ENCODE measurements around the gene MED13L. TPM values are rescaled to one million over a fixed set of nuclear protein-coding genes. Genes with fewer than 3 reads are reported as not detected.
A peak's percentile ranks its signal among the peaks of the same experiment; 100 is the strongest.

MED13L gene
- total RNA-seq, 1 donor from 2014 or later, result 117 TPM

GRCh38 chr12:116204785-116205184 lies 72.7 kb downstream of the MED13L start:
- H3K27me3 ChIP-seq, result no peaks in the 10 kb centered on the region
- no peak for DNase-seq (ENCODE audit: low spot score in 2 of 2)
- no peaks in the 10 kb centered on the region for H3K9me3 ChIP-seq
- TF ChIP-seq CTCF (IDR thresholded peaks at IDR 0.05), result no peak
- intact Hi-C loops (cut with DNase I), result no loop called here
- no peaks in the 10 kb centered on the region for H3K36me3 ChIP-seq
- no peak overlapping the region for H3K4me3 ChIP-seq
- H3K27ac ChIP-seq, result peak overlapping the region in 1 of 2 donors; percentile 14
- H3K4me1 ChIP-seq, result peaks cover 0 to 33% of the 10 kb centered on the region in 2 donors

- no peaks in the 10 kb centered on the region for H3K36me3 ChIP-seq
- TF ChIP-seq CTCF (IDR thresholded peaks at IDR 0.05), result no peak
- H3K9me3 ChIP-seq, result no peaks in the 10 kb centered on the region
- intact Hi-C loops (cut with DNase I), result no loop called here
- no peak for DNase-seq (ENCODE audit: low spot score in 2 of 2)
- no peaks in the 10 kb centered on the region for H3K27me3 ChIP-seq
- H3K27ac ChIP-seq, result peak overlapping the region in 1 of 2 donors; percentile 14
- no peak overlapping the region for H3K4me3 ChIP-seq
- H3K4me1 ChIP-seq, result peaks cover 0 to 33% of the 10 kb centered on the region in 2 donors
These were observed 73.3 kb downstream of the MED13L start for GRCh38 chr12:116204169-116204568.

GRCh38 chr12:116202940-116203339 lies 74.6 kb downstream of the MED13L start:
- DNase-seq (ENCODE audit: low spot score in 2 of 2), result no peak
- no peaks in the 10 kb centered on the region for H3K36me3 ChIP-seq
- H3K27ac ChIP-seq, result no peak overlapping the region
- peaks cover 3 to 36% of the 10 kb centered on the region in 2 donors for H3K4me1 ChIP-seq
- no peaks in the 10 kb centered on the region for H3K9me3 ChIP-seq
- no peak overlapping the region for H3K4me3 ChIP-seq
- no peaks in the 10 kb centered on the region for H3K27me3 ChIP-seq
- no peak for TF ChIP-seq CTCF (IDR thresholded peaks at IDR 0.05)
- intact Hi-C loops (cut with DNase I), result no loop called here

GRCh38 chr12:116202433-116202832 lies 75.1 kb downstream of the MED13L start:
- no peak for DNase-seq (ENCODE audit: low spot score in 2 of 2)
- Histone ChIP-seq H3K27ac (peak overlapping the region in 1 of 2 donors; percentile 0), H3K9me3 (no peaks in the 10 kb centered on the region), H3K4me1 (peaks cover 4 to 34% of the 10 kb centered on the region in 2 donors), H3K36me3 (no peaks in the 10 kb centered on the region), H3K4me3 (no peak overlapping the region), H3K27me3 (no peaks in the 10 kb centered on the region)
- TF ChIP-seq CTCF (IDR thresholded peaks at IDR 0.05), result no peak
- intact Hi-C loops (cut with DNase I), result no loop called here

GRCh38 chr12:116201908-116202307 lies 75.6 kb downstream of the MED13L start:
- Histone ChIP-seq H3K36me3 (no peaks in the 10 kb centered on the region), H3K9me3 (no peaks in the 10 kb centered on the region), H3K4me3 (no peak overlapping the region), H3K4me1 (peaks cover 6 to 34% of the 10 kb centered on the region in 2 donors), H3K27me3 (no peaks in the 10 kb centered on the region), H3K27ac (peak overlapping the region in 1 of 2 donors; percentile 0)
- intact Hi-C loops (cut with DNase I), result no loop called here
- no peak for DNase-seq (ENCODE audit: low spot score in 2 of 2)
- TF ChIP-seq CTCF (IDR thresholded peaks at IDR 0.05), result no peak

GRCh38 chr12:116201359-116201758 lies 76.1 kb downstream of the MED13L start:
- no peak for TF ChIP-seq CTCF (IDR thresholded peaks at IDR 0.05)
- intact Hi-C loops (cut with DNase I), result no loop called here
- H3K4me1 ChIP-seq, result peaks cover 6 to 34% of the 10 kb centered on the region in 2 donors
- H3K27ac ChIP-seq, result peak overlapping the region in 1 of 2 donors; percentile 0
- no peak for DNase-seq (ENCODE audit: low spot score in 2 of 2)
- H3K36me3 ChIP-seq, result no peaks in the 10 kb centered on the region
- H3K9me3 ChIP-seq, result no peaks in the 10 kb centered on the region
- H3K27me3 ChIP-seq, result no peaks in the 10 kb centered on the region
- H3K4me3 ChIP-seq, result no peak overlapping the region

All from ascending aorta (tissue), 2 donors.